HG03060 (cell line): ENCODE measurements around the gene DDIT3.
"Not testable (repeated sequence)": the region's sequence is repeated elsewhere in the genome, so short reads cannot be mapped to it uniquely, and the experiment has no call there.

Experiments used
- ATAC-seq: cut with Tn5 transposase; IDR thresholded peaks from one replicate; pipeline ENCODE4 v1.9.1; 2021; ENCODE audit warnings: low read depth, moderate number of reproducible peaks; ENCODE audit not compliant: unreplicated experiment

Gene DDIT3

DNA sequence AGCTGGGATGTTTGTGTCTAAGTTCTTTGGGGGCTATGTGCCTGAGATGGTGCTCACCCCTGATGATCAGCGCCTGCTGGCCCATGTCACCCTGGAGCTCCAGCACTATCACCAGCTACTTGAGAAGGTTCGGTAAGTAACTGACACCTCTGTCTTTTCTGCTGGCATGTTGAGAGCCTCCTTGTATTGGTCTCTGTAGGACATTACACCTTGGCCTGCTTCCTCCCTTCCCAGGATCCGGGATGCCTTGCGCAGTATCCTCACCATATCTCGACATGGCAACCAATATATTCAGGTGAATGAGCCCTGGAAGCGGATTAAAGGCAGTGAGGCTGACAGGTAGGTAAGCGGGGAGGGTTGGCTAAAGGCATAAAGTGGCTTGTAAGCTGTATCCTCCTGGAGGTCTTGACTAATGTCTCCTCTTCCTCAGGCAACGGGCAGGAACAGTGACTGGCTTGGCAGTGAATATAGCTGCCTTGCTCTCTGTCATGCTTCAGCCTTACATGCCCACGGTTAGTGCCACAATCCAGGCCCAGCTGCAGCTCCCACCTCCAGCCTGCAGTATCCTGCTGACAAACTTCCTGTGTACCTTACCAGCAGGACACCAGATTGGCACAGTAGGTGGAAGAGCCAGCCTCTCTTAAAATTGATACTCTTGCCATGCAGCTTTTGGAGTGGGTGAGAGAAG is 5.5 kb downstream of the DDIT3 start:
- no peak for ATAC-seq

DNA sequence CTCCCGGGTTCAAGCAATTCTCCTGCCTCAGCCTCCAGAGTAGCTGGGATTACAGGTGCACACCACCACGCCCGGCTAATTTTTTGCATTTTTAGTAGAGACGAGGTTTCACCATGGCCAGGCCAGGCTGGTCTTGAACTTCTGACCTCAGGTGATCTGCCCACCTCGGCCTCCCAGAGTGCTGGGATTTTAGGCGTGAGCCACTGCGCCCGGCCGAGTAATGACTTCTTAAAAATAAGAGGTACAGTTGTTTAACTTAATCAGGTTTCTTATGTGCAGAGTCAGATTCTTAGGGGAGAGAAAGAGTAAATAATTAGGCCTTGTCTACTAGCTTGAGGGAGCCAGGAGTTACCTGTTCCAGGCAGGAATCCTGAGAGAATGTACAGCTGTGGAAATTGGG is 6.1 kb downstream of the DDIT3 start:
- ATAC-seq: not testable (repeated sequence)

DNA sequence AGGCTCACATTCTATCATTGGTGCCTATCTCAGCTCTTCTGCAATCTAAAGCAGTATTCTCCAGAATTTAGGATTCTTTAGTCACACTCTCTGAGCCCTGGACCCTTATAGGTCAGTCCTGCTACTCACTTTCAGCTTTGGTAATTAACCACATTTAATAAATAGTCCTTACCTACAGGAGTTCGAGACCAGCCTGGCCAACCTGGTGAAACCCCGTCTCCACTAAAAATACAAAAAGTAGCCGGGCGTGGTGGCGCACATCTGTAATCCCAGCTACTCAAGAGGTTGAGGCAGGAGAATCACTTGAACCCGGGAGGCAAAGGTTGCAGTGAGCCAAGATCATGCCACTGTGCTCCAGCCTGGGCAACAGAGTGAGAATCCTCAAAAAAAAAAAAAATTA is 6.6 kb downstream of the DDIT3 start:
- ATAC-seq: not testable (repeated sequence)

DNA sequence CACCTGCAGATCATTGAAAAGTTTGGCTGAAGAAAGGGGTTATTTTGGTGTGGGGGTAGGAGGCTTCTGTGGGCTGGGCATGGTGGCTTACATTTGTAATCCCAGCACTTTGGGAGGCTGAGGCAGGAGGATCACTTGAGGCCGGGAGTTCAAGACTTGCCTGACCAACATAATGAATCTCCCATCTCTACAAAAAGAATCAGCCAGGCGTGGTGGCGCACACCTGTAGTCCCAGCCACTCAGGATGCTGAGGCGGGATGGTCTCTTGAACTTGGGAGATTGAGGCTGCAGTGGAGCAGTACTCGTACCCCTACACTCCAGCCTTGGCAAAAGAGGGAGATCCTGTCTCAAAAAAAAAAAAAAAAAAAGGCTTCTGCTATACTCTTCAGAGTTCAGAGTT is 7.0 kb downstream of the DDIT3 start:
- no peak for ATAC-seq

DNA sequence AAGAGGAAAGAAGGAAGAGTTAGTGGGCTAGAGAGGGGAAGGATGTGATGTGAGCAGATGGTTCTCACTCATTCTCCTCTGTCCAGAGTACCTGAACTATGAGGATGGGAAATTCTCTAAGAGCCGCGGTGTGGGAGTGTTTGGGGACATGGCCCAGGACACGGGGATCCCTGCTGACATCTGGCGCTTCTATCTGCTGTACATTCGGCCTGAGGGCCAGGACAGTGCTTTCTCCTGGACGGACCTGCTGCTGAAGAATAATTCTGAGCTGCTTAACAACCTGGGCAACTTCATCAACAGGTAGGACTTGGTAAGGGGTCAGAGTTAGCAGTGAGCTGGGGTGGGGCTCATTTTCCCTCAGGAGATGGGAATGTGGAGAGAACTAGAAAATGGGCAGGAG is 7.6 kb downstream of the DDIT3 start:
- ATAC-seq: no peak

DNA sequence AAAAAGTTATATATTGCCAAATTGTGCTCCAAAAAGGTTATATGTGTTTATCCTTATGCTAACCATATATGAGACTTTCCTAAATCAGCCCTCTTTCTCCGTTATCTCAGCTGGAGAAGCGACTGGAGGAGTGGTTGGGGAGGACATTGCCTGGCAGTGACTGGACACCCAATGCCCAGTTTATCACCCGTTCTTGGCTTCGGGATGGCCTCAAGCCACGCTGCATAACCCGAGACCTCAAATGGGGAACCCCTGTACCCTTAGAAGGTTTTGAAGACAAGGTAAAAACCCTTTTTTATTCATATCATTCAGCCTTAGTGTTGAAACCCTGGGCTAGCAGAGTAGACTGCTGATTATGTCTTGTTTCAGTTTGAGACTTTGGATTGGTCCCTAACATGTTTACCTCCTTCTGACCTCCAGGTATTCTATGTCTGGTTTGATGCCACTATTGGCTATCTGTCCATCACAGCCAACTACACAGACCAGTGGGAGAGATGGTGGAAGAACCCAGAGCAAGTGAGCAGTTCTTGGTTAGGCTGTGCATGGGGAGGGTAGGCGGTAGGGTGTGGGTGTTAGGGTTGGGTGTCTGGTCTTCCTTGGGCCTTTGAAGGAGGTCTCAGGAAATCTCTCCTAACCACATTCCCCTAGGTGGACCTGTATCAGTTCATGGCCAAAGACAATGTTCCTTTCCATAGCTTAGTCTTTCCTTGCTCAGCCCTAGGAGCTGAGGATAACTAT is 8.6 kb downstream of the DDIT3 start:
- no peak for ATAC-seq

DNA sequence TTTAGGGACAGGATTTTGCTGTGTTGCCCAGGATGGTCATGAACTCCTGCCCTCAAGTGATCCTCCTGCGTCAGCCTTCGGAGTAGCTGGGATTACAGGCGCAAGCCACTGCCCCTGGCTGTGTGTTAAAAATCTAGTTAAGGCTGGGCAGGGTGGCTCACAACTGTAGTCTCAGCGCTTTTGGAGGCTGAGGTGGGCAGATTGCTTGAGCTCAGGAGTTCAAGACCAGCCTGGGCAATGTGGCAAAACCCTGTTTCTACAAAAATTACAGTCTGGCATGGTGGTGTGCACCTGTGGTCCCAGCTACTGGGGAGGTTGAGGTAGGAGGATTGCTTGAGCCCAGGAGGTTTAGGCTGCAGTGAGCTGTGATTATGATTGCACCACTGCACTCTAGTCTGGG is 9.2 kb downstream of the DDIT3 start:
- ATAC-seq: no peak

DNA sequence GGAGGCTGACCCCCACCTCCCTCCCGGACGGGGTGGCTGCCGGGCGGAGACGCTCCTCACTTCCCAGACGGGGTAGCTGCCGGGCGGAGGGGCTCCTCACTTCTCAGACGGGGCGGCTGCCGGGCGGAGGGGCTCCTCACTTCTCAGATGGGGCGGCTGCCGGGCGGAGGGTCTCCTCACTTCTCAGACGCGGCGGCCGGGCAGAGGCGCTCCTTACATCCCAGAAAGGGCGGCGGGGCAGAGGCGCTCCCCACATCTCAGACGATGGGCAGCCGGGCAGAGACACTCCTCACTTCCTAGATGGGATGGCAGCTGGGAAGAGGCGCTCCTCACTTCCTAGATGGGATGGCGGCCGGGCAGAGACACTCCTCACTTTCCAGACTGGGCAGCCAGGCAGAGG is 12.5 kb downstream of the DDIT3 start:
- not testable (repeated sequence) for ATAC-seq

DNA sequence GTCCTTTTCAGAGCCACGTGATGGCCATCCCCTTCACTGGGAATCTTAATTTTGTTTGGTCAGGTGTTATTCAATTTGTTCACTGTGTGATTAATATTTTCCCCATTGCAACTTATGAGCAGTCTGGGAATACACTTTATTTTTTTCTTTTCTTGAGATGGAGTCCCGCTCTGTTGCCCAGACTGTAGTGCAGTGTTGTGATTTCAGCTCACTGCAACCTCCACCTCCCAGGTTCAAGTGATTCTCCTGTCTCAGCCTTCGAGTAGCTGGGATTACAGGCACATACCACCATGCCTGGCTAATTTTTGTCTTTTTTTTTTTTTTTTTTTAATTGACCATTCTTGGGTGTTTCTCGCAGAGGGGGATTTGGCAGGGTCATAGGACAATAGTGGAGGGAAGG is 13.8 kb downstream of the DDIT3 start:
- ATAC-seq: not testable (repeated sequence)

DNA sequence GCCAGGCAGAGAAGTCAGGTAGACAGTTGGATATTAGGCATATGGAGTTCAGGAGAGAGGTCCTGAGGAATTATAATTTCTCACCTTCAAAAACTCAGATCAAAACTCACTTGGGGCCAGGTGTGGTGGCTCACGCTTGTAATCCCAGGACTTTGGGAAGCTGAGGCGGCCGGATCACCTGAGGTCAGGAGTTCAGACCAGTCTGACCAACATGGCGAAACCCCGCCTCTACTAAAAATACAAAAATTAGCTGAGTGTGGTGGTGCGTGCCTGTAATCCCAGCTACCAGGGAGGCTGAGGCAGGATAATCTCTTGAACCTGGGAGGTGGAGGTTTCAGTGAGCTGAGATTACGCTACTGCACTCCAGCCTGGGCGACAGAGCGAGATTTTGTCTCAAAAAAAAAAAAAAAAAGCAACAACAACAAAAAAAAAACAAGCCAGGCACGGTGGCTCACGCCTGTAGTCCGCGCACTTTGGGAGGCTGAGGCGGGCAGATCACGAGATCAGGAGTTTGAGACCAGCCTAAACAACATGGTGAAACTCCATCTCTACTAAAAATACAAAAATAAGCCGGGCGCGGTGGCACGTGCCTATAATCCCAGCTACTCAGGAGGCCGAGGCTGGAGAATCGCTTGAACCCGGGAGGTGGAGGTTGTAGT is 17.9 kb downstream of the DDIT3 start:
- ATAC-seq: not testable (repeated sequence)

DNA sequence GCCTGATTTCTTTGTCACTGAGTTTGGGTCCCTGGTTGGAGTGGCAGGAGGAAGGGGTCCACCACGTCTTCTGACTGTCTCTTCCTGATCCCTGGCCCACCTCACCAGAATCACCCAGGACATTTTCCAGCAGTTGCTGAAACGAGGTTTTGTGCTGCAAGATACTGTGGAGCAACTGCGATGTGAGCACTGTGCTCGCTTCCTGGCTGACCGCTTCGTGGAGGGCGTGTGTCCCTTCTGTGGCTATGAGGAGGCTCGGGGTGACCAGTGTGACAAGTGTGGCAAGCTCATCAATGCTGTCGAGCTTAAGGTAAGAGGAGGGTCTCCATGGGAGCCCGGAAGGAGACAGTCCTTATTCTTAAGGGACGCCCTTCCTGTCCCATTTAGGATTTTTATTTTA is 20.1 kb downstream of the DDIT3 start:
- no peak for ATAC-seq

DNA sequence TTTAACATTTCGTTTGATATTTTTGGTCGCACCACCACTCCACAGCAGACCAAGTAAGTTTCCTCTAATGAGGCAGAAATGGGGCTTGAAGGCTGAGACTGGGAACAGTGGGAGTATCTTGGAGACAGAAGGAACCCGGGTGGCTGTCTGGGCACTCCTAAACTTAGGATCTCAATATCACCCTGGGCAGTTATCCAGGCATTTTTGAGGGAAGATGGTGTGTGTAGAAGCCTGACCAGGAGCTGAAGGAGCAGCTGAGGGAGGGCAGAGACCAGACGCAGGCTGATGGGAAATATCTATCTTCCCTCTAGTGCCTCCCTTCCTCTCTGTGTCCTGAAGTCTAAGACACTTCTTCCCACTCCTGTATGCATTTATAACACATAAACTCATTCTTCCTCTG is 21.7 kb downstream of the DDIT3 start:
- ATAC-seq: no peak

DNA sequence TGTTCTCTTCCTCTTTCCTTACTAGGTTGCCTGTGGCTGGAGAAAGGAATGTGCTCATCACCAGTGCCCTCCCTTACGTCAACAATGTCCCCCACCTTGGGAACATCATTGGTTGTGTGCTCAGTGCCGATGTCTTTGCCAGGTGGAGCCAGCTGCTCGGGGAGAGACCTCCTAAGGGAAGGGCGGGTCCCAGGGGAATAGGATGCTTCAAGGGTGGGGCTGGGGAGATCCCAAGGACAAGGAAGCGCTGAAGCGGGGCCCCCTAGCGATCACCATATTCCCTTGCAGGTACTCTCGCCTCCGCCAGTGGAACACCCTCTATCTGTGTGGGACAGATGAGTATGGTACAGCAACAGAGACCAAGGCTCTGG is 22.2 kb downstream of the DDIT3 start:
- ATAC-seq: no peak

DNA sequence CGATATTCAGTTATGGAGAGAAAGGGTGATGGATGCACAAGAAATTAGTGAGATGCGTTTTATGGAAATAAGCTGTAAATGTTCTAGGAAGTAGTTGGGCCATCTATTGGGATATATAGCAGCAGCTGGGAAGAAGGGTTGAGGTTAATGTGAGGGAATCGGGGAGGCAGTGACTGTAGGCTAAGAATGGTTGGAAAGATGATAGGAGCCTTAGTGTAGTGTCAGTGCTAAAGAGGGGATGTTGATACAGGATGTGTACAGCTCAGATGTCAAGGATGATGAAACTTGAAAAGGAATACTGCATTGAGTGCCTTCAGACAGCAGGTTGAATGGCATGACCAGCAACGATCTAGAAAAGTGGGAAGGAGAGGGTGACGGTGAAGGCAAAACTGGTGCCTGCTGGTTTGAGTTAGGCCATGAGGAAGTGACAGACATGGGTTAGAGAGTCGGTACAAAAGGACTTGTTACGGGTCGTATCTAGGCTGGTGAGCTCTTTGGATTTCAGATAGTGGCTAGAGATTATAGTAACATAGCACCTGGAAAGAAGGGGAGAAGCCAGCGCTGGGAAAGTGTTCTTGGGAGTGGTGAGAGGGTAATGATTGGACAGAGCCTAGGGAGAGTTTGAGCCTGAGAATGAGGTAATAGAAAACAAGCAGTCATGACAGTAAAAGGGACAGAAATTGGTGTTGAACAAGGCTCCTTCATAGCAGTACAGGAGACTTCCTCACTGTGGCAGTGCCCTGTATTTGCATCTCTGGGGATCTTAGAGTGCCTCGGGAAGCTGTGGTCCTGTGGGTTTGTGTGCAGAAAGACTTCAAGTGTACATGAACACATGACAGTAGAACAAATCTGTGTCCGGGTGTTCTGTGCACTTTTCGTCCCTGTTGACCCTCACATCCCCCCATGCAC is 22.8 kb downstream of the DDIT3 start:
- ATAC-seq: no peak

DNA sequence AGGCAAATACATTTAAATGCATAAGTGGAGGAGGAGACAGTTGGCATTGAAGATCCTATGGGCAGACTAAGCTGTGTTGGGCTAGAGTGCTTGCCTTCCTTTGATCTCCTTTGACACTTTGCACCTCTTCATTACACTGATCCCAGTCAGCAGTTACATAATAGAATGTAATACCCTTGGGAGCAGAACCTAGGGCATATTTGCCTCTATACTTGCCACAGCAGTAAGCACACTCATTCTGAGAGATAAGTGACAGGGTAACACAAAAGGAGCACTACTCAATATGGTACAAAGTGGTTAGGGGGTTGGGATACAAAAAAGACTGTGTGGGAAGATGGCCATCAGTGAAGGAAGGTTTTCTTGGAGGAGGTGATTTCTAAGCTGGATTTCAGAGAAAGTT is 23.5 kb downstream of the DDIT3 start:
- ATAC-seq: no peak

DNA sequence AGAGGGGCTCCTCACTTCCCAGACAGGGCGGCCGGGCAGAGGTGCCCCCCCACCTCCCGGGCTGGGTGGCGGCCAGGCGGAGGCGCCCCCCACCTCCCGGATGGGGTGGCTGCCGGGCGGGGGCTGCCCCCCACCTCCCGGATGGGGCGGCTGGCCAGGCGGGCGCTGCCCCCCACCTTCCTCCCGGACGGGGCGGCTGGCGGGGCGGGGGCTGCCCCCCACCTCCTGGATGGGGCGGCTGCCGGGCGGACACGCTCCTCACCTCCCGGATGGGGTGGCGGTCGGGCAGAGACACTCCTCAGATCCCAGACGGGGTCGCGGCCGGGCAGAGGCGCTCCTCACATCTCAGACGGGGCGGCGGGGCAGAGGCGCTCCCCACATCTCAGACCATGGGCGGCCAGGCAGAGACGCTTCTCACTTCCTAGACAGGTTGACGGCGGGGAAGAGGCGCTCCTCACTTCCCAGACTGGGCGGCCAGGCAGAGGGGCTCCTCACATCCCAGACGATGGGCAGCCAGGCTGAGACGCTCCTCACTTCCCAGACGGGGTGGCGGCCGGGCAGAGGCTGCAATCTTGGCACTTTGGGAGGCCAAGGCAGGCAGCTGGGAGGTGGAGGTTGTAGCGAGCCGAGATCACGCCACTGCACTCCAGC is 25.1 kb downstream of the DDIT3 start:
- ATAC-seq: not testable (repeated sequence)

DNA sequence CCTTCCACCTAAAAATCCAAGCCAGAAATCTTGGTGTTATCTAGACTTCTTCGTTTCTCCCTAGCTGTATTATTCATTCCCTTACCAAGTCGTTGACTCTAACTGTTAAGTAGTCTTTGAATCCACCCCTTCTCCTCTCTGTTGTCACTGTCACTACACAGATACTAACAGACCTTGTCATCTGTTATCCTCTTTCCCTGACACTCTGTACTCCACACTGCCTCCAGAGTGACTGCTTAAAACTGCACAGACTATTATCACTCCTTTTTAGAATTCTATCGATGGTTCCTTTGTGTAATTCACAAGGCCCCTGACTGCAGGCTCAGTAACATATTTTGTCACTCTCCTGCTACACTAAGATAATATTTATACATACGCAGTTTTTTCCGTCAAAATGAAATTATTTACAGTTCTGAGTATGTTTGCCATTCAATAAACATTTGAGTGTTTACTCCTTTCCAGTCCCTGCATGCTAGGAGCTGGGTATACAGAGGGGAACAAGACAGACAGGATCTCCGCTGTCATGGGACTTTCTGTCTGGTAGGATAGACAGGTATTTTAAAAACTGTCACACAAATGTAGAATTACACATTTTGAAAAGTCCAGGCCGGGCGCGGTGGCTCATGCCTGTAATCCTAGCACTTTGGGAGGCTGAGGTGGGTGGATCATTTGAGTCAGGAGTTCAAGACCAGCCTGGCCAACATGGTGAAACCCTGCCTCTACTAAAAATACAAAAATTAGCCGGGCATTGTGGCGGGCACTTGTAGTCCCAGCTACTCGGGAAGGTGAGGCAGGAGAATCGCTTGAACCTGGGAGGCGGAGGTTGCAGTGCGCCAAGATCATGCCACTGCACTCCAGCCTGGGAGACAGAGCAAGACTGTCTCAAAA is 28.7 kb downstream of the DDIT3 start:
- no peak for ATAC-seq

DNA sequence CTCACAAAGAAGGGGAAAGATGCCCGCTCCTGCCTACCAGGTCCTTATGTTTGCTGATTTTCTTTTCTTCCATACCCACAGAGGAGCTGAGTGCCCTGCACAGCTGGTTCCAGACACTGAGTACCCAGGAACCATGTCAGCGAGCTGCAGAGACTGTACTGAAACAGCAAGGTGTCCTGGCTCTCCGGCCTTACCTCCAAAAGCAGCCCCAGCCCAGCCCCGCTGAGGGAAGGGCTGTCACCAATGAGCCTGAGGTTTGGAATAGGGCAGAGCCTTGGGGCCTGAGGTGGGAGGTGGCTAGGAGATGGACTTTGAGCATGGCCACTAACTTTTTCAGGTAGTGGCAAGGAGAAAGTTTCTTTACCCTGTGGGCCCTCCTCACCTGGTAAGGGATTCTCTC is 30.2 kb downstream of the DDIT3 start:
- ATAC-seq: no peak

DNA sequence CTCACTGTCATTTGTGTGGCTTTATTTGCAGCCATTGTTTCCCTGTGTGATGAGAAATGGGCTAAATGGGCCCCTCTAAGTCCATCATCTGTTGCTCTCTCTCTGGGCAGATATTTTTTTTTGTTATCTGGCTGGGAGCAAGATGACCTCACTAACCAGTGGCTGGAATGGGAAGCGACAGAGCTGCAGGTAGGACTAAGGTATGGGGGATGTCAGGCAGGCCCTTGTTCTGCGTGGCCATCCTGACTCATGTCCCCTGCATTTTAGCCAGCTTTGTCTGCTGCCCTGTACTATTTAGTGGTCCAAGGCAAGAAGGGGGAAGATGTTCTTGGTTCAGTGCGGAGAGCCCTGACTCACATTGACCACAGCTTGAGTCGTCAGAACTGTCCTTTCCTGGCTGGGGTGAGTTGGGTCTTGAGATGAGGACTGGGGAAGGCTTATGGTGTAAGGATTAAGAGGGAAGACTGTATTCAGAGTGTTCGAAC is 31.1 kb downstream of the DDIT3 start:
- no peak for ATAC-seq
